GM06990 (cell line): ENCODE measurements around the gene CCDC106.

Source experiments
- DNase-seq: peaks from one replicate; pipeline ENCODE4 v3.0.0-alpha.2; 2011; ENCODE audit not compliant: insufficient read length; ENCODE audit errors: extremely low read depth
- H3K27me3 ChIP-seq: replicated peaks from 2 replicates; pipeline ENCODE4 v1.6.0; 2011; ENCODE audit warnings: low read length; ENCODE audit not compliant: control insufficient read depth, insufficient read depth
- H3K36me3 ChIP-seq: 2 replicates; pipeline ENCODE4 v1.5.1; 2011; ENCODE audit warnings: low read length; ENCODE audit not compliant: control insufficient read depth, insufficient read depth
- H3K4me3 ChIP-seq: replicated peaks from 2 replicates; pipeline ENCODE4 v1.5.1; 2011; ENCODE audit warnings: low read depth, mild to moderate bottlenecking, control low read depth, low read length
- TF ChIP-seq, protein P1 (sequence below): IDR thresholded peaks from 2 replicates; pipeline ENCODE4 v1.5.1; 2011; ENCODE audit warnings: low read length, control low read depth, mild to moderate bottlenecking, inconsistent platforms; ENCODE audit not compliant: insufficient read depth, poor library complexity, severe bottlenecking

CCDC106 gene

DNA sequence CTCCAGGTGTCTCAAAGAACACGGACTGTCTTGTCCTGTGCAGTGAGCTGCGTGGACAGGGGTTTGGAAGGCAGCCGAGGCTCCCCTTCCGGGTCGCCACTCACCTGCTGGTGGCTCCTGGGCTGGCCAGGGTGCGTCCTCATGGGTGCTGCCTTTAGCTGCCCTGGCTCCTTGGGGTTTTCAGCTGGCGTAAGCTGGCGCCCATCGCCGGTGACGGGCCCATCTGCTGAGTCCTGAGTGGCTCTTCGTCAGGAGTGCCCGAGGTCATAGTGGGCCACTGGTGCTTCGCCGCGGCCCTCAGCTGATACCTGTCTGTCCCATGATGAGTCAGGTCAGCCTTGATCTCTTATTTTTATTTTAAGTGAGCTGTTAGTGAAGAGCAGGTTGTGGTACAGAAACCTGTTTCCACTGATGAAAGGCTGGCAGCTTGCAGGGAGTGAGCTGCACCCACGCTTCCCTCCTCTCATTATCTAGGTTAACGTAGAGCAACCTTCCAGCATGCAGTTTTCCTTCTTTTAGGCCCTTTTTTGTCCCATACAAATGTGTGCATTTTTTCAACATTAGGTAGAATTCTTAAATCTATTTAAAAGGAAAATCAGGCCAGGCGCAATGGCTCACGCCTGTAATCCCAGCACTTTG, 45.4 kb downstream of the CCDC106 start:
- peaks cover 52% of the 10 kb centered on the region for H3K36me3 ChIP-seq
- DNase-seq: no peak

DNA sequence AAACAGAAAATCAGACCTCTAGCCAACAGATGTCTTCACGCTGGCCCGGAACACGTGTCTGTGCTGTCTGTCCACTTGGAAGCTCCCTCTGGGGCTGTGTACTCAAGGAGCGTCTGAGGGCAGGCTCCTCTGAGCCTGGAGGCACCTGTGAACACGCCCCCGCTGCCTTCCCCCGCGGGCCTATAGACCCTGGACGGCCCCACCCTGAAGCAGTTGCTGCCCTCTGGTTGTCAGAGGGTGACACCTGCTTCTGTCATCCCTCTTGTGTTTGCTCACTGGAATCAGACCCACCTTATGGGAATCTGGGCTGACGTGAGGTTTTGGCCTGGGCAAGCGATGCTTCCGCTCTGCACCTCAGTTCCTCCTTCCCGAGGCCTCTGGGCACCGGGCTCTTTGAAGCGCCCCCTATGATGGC, 46.2 kb downstream of the CCDC106 start:
- no peak for DNase-seq
- no peak overlapping the region for H3K4me3 ChIP-seq
- H3K36me3 ChIP-seq: peaks cover 49% of the 10 kb centered on the region
- TF ChIP-seq, protein P1, sequence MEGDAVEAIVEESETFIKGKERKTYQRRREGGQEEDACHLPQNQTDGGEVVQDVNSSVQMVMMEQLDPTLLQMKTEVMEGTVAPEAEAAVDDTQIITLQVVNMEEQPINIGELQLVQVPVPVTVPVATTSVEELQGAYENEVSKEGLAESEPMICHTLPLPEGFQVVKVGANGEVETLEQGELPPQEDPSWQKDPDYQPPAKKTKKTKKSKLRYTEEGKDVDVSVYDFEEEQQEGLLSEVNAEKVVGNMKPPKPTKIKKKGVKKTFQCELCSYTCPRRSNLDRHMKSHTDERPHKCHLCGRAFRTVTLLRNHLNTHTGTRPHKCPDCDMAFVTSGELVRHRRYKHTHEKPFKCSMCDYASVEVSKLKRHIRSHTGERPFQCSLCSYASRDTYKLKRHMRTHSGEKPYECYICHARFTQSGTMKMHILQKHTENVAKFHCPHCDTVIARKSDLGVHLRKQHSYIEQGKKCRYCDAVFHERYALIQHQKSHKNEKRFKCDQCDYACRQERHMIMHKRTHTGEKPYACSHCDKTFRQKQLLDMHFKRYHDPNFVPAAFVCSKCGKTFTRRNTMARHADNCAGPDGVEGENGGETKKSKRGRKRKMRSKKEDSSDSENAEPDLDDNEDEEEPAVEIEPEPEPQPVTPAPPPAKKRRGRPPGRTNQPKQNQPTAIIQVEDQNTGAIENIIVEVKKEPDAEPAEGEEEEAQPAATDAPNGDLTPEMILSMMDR: no peak
- H3K27me3 ChIP-seq: no peaks in the 10 kb centered on the region

More for the DNA sequence above, 45.4 kb downstream of the CCDC106 start:
- Histone ChIP-seq H3K4me3 (no peak overlapping the region), H3K27me3 (no peaks in the 10 kb centered on the region)
- TF ChIP-seq, protein P1: no peak

DNA sequence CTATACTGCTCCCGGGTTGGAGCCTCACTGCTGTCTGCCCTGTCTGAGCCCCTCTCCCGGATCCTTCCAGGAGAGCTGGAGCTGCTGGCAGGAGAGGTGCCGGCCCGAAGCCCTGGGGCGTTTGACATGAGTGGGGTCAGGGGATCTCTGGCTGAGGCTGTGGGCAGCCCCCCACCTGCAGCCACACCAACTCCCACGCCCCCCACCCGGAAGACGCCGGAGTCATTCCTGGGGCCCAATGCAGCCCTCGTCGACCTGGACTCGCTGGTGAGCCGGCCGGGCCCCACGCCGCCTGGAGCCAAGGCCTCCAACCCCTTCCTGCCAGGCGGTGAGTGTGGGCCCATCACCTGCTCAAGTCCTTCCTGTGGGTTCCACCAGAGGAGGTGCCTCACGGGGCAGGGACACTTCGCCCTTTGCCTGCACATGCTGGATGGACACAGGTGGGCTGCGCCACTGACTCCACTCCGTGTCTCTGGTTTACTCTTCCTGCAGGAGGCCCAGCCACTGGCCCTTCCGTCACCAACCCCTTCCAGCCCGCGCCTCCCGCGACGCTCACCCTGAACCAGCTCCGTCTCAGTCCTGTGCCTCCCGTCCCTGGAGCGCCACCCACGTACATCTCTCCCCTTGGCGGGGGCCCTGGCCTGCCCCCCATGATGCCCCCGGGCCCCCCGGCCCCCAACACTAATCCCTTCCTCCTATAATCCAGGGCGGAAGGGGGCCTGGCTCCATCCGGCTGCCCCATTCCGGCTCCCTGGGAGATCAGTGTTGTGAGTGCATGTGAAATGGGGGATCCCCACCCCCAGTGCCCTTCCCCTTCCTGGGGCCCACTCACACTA, 46.9 kb downstream of the CCDC106 start:
- Histone ChIP-seq H3K27me3 (no peaks in the 10 kb centered on the region), H3K36me3 (peaks cover 44% of the 10 kb centered on the region), H3K4me3 (no peak overlapping the region)
- DNase-seq: no peak
- TF ChIP-seq, protein P1: no peak

DNA sequence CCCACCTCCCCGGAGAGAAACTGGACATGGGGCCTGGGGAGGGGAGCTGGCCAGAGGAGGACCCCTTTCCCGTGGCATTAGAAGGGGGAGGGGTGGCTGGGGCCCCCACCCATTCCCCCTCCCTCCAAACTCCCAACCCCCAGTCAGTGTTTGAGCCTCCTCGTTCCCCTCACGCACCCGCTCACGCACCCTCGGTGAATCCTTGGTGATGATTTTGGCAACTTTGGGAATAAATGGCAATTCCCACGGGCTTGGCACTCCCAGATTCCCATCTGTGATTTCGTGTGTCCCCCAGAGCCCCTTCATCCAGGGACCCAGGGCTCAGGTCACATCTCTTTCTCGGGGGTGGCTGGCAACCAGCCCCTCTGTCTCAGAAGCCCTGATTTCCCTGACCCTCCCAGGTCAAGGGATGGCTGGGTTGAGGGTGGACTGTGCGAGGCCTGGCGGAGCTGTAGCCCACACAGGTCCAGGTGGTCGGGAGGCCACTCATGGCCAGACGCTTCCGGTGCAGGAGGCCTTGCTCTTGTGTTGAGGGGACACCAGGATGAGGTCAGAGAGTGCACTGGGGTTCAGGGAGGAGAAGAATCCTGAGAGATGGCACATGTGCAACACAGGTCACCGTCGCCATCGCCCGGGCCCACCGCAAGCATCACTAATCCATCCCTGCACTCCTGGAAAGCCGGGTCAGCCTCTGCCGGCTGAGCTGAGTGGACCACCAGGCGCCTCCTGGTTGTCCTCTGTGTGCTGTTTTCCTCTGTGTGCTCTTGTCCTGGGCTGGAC, 47.7 kb downstream of the CCDC106 start:
- no peak for DNase-seq

DNA sequence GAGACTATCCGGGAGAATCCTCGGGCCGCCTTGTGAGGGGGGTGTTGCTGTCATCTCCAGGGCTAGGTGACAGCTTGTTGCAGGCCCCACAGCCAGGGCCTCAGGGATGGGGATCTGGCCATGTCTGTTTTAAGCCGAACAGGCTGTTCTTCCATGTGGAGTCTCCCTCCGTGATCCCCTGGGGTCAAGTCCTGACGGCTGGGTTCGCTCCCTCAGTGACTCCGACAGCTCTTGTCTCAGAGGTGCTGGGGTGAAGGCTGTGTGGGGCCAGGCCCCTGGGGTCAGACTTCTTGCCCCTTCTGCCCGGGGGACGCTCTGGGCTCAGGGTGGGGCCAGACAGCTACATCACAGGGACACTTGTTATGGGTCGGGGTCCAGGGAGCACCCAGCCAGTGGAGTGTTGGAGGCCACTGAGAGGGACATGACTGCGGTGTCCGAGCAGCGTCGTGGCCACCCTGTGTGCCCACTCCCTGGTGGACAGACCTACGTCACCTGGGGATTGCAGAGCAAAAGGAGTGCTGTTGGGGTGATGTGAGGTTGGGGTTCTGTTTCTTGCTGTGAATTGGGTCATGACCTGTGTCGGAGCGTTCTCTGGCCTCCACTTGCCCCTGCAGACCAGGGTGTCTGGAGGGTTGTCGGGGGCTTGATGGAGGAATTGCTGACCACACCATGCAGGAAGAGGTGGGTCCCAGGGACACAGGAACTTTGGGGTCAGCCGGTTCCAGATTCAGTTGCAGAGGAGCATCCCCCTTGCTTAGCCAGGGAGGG, 48.5 kb downstream of the CCDC106 start:
- TF ChIP-seq, protein P1: no peak
- peaks cover 38% of the 10 kb centered on the region for H3K36me3 ChIP-seq
- H3K4me3 ChIP-seq: no peak overlapping the region
- H3K27me3 ChIP-seq: no peaks in the 10 kb centered on the region
- DNase-seq: no peak

More for the DNA sequence above, 47.7 kb downstream of the CCDC106 start:
- TF ChIP-seq, protein P1: no peak
- no peaks in the 10 kb centered on the region for H3K27me3 ChIP-seq
- H3K36me3 ChIP-seq: peaks cover 42% of the 10 kb centered on the region
- no peak overlapping the region for H3K4me3 ChIP-seq
